Neural progenitor cell (in vitro differentiated cells): Measurements from ENCODE around the gene EID1. TPM values are rescaled to one million over a fixed set of nuclear protein-coding genes. Genes with fewer than 3 reads are reported as not detected.

Source experiments
- DNase-seq: peaks from one replicate; pipeline ENCODE4 v3.0.0-alpha.2; 2016; ENCODE audit warnings: low spot score
- H2AFZ ChIP-seq: fragments of 200-600 bp; sonication (generic); replicated peaks from 2 replicates; pipeline ENCODE4 v1.6.1; 2016; ENCODE audit warnings: antibody characterized with exemption
- H3F3A ChIP-seq: fragments of 200-600 bp; sonication (generic); 2 replicates; pipeline ENCODE4 v1.6.1; 2016; ENCODE audit warnings: antibody characterized with exemption, low read depth
- H3K27ac ChIP-seq: fragments of 200-600 bp; sonication (generic); 2 replicates; pipeline ENCODE4 v1.5.1; 2016; ENCODE audit warnings: mild to moderate bottlenecking
- H3K27me3 ChIP-seq: fragments of 200-600 bp; sonication (generic); 2 replicates; pipeline ENCODE4 v1.6.1; 2016; ENCODE audit warnings: mild to moderate bottlenecking, moderate library complexity
- H3K36me3 ChIP-seq: fragments of 200-600 bp; sonication (generic); 2 replicates; pipeline ENCODE4 v1.5.1; 2016
- H3K4me1 ChIP-seq: fragments of 200-600 bp; sonication (generic); 2 replicates; pipeline ENCODE4 v1.6.1; 2016; ENCODE audit warnings: mixed run types
- H3K4me2 ChIP-seq: fragments of 200-600 bp; sonication (generic); 2 replicates; pipeline ENCODE4 v1.6.1; 2016
- H3K4me3 ChIP-seq: fragments of 200-600 bp; sonication (generic); 2 replicates; pipeline ENCODE4 v1.5.1; 2016
- H3K79me2 ChIP-seq: fragments of 200-600 bp; sonication (generic); 2 replicates; pipeline ENCODE4 v1.6.1; 2016; ENCODE audit warnings: low read depth
- H3K9ac ChIP-seq: fragments of 200-600 bp; sonication (generic); 2 replicates; pipeline ENCODE4 v1.6.1; 2016
- H3K9me3 ChIP-seq: fragments of 200-600 bp; sonication (generic); 2 replicates; pipeline ENCODE4 v1.5.1; 2016; ENCODE audit warnings: low read depth
- H4K20me1 ChIP-seq: fragments of 200-600 bp; sonication (generic); 2 replicates; pipeline ENCODE4 v1.6.1; 2016; ENCODE audit warnings: low read depth
- H3K27ac Mint-ChIP-seq: 3 replicates; pipeline ENCODE4 v1.8.0; 2021; ENCODE audit warnings: mixed read lengths
- H3K27me3 Mint-ChIP-seq: 2 replicates; pipeline ENCODE4 v1.8.0; 2022; ENCODE audit warnings: low read depth, mild to moderate bottlenecking, inconsistent platforms, moderate library complexity, mixed read lengths; ENCODE audit not compliant: insufficient read depth
- H3K36me3 Mint-ChIP-seq: 3 replicates; pipeline ENCODE4 v1.8.0; 2021; ENCODE audit warnings: mixed read lengths
- H3K4me1 Mint-ChIP-seq: 3 replicates; pipeline ENCODE4 v1.8.0; 2021; ENCODE audit warnings: mixed read lengths
- H3K4me3 Mint-ChIP-seq: 3 replicates; pipeline ENCODE4 v1.8.0; 2021; ENCODE audit warnings: mild to moderate bottlenecking, moderate library complexity, mixed read lengths
- H3K9me3 Mint-ChIP-seq: 3 replicates; pipeline ENCODE4 v1.8.0; 2020; ENCODE audit warnings: mixed read lengths
- CTCF ChIP-seq: fragments of 200-600 bp; sonication (generic); IDR thresholded peaks from 2 replicates; pipeline ENCODE4 v1.5.1; 2017; ENCODE audit warnings: antibody characterized with exemption, mild to moderate bottlenecking
- EZH2 ChIP-seq: fragments of 200-600 bp; sonication (generic); IDR thresholded peaks from 2 replicates; pipeline ENCODE4 v1.6.1; 2017; ENCODE audit warnings: antibody characterized with exemption, mild to moderate bottlenecking, moderate library complexity
- EZH2phosphoT487 ChIP-seq: fragments of 200-600 bp; sonication (generic); IDR thresholded peaks from 2 replicates; pipeline ENCODE4 v1.6.1; 2017; ENCODE audit warnings: antibody characterized with exemption
- total RNA-seq: library from RNA; depleted of rRNA; stranded (reverse); fragments of >200 nt; gene quantifications from 2 replicates; pipeline ENCODE4 v1.2.3, GENCODE V29; 2015; ENCODE audit warnings: low replicate concordance

The EID1 gene
- total RNA-seq, 1 donor from 2014 or later = 292 TPM

DNA sequence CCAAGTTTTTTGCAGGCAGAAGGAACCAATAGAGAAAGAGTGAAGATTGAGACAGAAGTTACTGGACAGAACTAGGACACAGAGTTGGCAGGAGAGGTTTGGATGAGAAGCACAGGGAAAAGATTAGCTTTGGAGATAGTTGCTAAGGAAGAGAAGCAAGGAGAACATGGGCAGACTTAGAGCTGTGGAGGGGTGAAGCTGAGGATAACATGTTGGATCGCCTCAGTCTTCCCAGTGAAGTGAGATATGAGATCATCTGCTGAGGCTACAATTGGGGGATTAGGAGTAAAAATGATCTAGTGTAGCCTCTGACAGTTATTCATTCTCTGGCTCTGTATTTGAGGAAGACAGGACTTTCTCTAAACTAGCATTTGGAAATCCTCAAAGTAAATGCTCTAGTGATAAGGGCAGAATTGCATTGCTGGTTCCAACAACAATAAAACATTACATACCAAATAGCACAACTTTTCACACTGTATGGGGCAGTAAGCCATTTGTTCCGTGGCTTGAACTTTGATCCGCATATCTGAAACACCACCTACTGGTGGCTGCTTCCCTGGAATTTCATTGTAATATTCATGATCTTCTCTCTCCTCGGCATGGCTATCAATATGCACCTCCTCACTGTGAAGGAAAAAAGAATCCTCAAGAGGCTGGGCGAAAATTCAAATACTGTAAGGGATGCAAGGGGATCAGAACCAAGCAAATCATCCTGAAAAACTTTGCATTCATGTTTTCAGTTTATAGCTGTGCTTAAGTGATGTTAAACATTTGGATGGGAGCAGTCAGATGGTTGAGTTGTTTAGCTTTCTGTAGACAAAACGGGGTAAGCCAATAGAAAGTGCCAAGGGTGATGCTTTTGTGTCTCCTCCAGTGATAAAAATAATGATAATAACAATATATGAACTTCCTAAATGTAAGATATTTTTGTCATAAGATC lies 22.2 kb upstream of the EID1 start:
- Histone ChIP-seq H3K27me3 (no peaks in the 10 kb centered on the region), H3F3A (no peaks in the 10 kb centered on the region), H3K9ac (no peak overlapping the region), H3K4me1 (peaks cover 13% of the 10 kb centered on the region), H3K36me3 (no peaks in the 10 kb centered on the region), H3K4me2 (no peak overlapping the region), H2AFZ (peak overlapping the region; percentile 88), H3K4me3 (no peak overlapping the region), H4K20me1 (no peaks in the 10 kb centered on the region), H3K79me2 (no peaks in the 10 kb centered on the region), H3K27ac (no peak overlapping the region), H3K9me3 (no peaks in the 10 kb centered on the region)
- Mint-ChIP-seq H3K27ac (no peak overlapping the region), H3K4me1 (peaks cover 15% of the 10 kb centered on the region), H3K4me3 (no peak overlapping the region), H3K9me3 (peaks cover 2% of the 10 kb centered on the region), H3K27me3 (no peaks in the 10 kb centered on the region), H3K36me3 (no peaks in the 10 kb centered on the region)
- DNase-seq = peak; percentile 22
- TF ChIP-seq CTCF (peak; percentile 50), EZH2phosphoT487 (no peak)

DNA sequence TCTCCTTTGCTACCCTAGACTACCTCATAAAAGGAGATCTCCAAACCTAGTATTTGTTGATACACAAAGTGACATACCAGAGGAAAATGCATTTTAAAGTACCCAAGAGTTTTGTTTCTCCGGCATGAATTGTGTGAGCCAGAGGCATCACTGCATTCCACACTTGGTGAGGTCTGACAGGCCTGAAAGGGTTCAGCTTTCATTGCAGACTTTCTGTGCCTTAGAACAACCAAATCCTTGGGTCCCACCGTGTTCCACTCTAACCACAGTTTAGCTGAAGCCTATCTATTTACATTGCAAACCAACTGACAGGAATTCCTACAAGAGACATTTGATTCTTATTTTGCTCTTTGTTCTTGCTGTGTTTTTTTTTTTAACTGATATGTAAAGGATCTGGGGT lies 21.0 kb upstream of the EID1 start:
- TF ChIP-seq EZH2phosphoT487 = no peak
- no peak for TF ChIP-seq CTCF
- no peak for TF ChIP-seq EZH2
- Mint-ChIP-seq H3K9me3 (peaks cover 2% of the 10 kb centered on the region), H3K4me1 (peaks cover 15% of the 10 kb centered on the region), H3K27me3 (no peaks in the 10 kb centered on the region), H3K4me3 (no peak overlapping the region), H3K36me3 (no peaks in the 10 kb centered on the region), H3K27ac (no peak overlapping the region)
- H4K20me1 ChIP-seq = no peaks in the 10 kb centered on the region
- no peaks in the 10 kb centered on the region for H3K36me3 ChIP-seq
- H3F3A ChIP-seq = no peaks in the 10 kb centered on the region
- no peak overlapping the region for H3K4me2 ChIP-seq
- H2AFZ ChIP-seq = no peak overlapping the region
- H3K4me3 ChIP-seq = no peak overlapping the region
- no peaks in the 10 kb centered on the region for H3K27me3 ChIP-seq
- no peak overlapping the region for H3K9ac ChIP-seq
- no peaks in the 10 kb centered on the region for H3K79me2 ChIP-seq
- H3K9me3 ChIP-seq = no peaks in the 10 kb centered on the region
- no peak overlapping the region for H3K27ac ChIP-seq
- peaks cover 13% of the 10 kb centered on the region for H3K4me1 ChIP-seq
- peak; percentile 51 for DNase-seq

GRCh38 chr15:48858401-48858800 lies 19.5 kb upstream of the EID1 start:
- no peak overlapping the region for H3K27ac Mint-ChIP-seq

More at GRCh38 chr15:48858401-48858800, 19.5 kb upstream of the EID1 start:
- H3K36me3 ChIP-seq = no peaks in the 10 kb centered on the region
- H3K4me1 ChIP-seq = peaks cover 24% of the 10 kb centered on the region
- H3K4me3 Mint-ChIP-seq = no peak overlapping the region
- no peak overlapping the region for H3K4me3 ChIP-seq
- H3K36me3 Mint-ChIP-seq = no peaks in the 10 kb centered on the region
- peaks cover 15% of the 10 kb centered on the region for H3K4me1 Mint-ChIP-seq
- peaks cover 5% of the 10 kb centered on the region for H3F3A ChIP-seq
- TF ChIP-seq EZH2 (no peak), EZH2phosphoT487 (no peak), CTCF (no peak)
- H3K9me3 ChIP-seq = no peaks in the 10 kb centered on the region
- DNase-seq = no peak
- no peaks in the 10 kb centered on the region for H3K27me3 ChIP-seq
- H3K27me3 Mint-ChIP-seq = no peaks in the 10 kb centered on the region
- no peak overlapping the region for H3K27ac ChIP-seq
- H3K79me2 ChIP-seq = no peaks in the 10 kb centered on the region
- no peak overlapping the region for H3K4me2 ChIP-seq
- H2AFZ ChIP-seq = no peak overlapping the region
- H3K9ac ChIP-seq = no peak overlapping the region
- H3K9me3 Mint-ChIP-seq = peaks cover 2% of the 10 kb centered on the region
- H4K20me1 ChIP-seq = no peaks in the 10 kb centered on the region
